Measurements from ENCODE around the gene ZFY. TPM values are rescaled to one million over a fixed set of nuclear protein-coding genes. Genes with fewer than 3 reads are reported as not detected.

ZFY gene
- total and polyA plus RNA-seq, 2 of the 13 experiments (the other 11 are each of a cell fraction or from before 2014, with no cell fraction given) = 3.3 to 17.1 TPM

- BruUV-seq (replicated peaks) = no TSS peak
These were observed 67.0 kb downstream of the ZFY start for GRCh38 chrY:3002190-3002589.

GRCh38 chrY:3002680-3003515, 67.7 kb downstream of the ZFY start:
- no peak overlapping the region for H3K27ac ChIP-seq (ENCODE audit: extremely low read length, insufficient read depth, low read length)
- peak overlapping the region; percentile 71 for H3K4me2 ChIP-seq (ENCODE audit: low read depth, low read length)
- no peaks in the 10 kb centered on the region for H4K20me1 ChIP-seq (ENCODE audit: insufficient read depth, low read length)
- DNase-seq (ENCODE audit: low spot score) (no peak), FAIRE-seq (no peak), ATAC-seq (peak; percentile 79)
- 2% methylated on average over 10 of the region's 15 CpGs for WGBS (ENCODE audit: low lambda C conversion rate)
- in situ Hi-C loops (cut with HindIII; ENCODE audit: extremely low pct_ligation_motif_present, low pct_unique_long_range_greater_than_20kb) (no loop called here), intact Hi-C loops (cut with micrococcal nuclease; ENCODE audit: unreplicated experiment) (no loop called here)
- peak overlapping the region; percentile 62; the same call in 1 of the 2 replicates for H3K9ac ChIP-seq (ENCODE audit: insufficient read depth, low read depth, low read length)
- H3K9me3 ChIP-seq (ENCODE audit: low read length) = no peaks in the 10 kb centered on the region
- H3K4me1 ChIP-seq (ENCODE audit: insufficient read depth, low read length) = peaks cover 29% of the 10 kb centered on the region
- H3K4me3 ChIP-seq (replicated peaks in 1 of 3; ENCODE audit: insufficient read depth in 1 of 3, low read depth in 2 of 3, low read length in 3 of 3) = peak overlapping the region; percentile 58 to 67 (median 64)
- ChIA-PET CTCF (ENCODE audit: low intra/inter-chr PET ratio, low total read pairs) (no interaction called here), POLR2A (no interaction called here)
- no peaks in the 10 kb centered on the region for H3K36me3 ChIP-seq (replicated peaks in 1 of 2; ENCODE audit: control insufficient read depth in 1 of 2, insufficient read depth in 2 of 2, low read length in 2 of 2)
- BruUV-seq (replicated peaks) = no TSS peak
- H3K27me3 ChIP-seq (ENCODE audit: control insufficient read depth in 1 of 2, insufficient read depth in 2 of 2, low read length in 2 of 2) = no peaks in the 10 kb centered on the region; a peak in 1 of 5 replicates
- H2AFZ ChIP-seq (ENCODE audit: low read length) = peak overlapping the region; percentile 94
- TF ChIP-seq SAP130 (CRISPR knock-in tag; IDR thresholded peaks at IDR 0.05; ENCODE audit: low read depth) = 0 out of 2 replicates have a peak, but pooled peaks have one; percentile 10
- no peak for TF ChIP-seq ZNF616 (CRISPR knock-in tag; IDR thresholded peaks at IDR 0.05; ENCODE audit: low read depth)
- H3K79me2 ChIP-seq (ENCODE audit: insufficient read depth, low read length) = no peaks in the 10 kb centered on the region

More at GRCh38 chrY:3002190-3002589, 67.0 kb downstream of the ZFY start:
- in situ Hi-C loops (cut with HindIII; ENCODE audit: extremely low pct_ligation_motif_present, low pct_unique_long_range_greater_than_20kb) (no loop called here), intact Hi-C loops (cut with micrococcal nuclease; ENCODE audit: unreplicated experiment) (no loop called here)
- Histone ChIP-seq H3K36me3 (replicated peaks in 1 of 2; ENCODE audit: control insufficient read depth in 1 of 2, insufficient read depth in 2 of 2, low read length in 2 of 2) (no peaks in the 10 kb centered on the region), H3K4me3 (replicated peaks in 1 of 3; ENCODE audit: insufficient read depth in 1 of 3, low read depth in 2 of 3, low read length in 3 of 3) (peak overlapping the region in 2 of 3 experiments; percentile 16 to 67; a peak in 1 of 6 replicates), H3K79me2 (ENCODE audit: insufficient read depth, low read length) (no peaks in the 10 kb centered on the region), H3K27ac (ENCODE audit: extremely low read length, insufficient read depth, low read length) (no peak overlapping the region), H3K9ac (ENCODE audit: insufficient read depth, low read depth, low read length) (no peak overlapping the region), H3K27me3 (ENCODE audit: control insufficient read depth in 1 of 2, insufficient read depth in 2 of 2, low read length in 2 of 2) (no peaks in the 10 kb centered on the region; a peak in 1 of 5 replicates), H3K4me1 (ENCODE audit: insufficient read depth, low read length) (peaks cover 29% of the 10 kb centered on the region), H2AFZ (ENCODE audit: low read length) (no peak overlapping the region), H4K20me1 (ENCODE audit: insufficient read depth, low read length) (no peaks in the 10 kb centered on the region), H3K4me2 (ENCODE audit: low read depth, low read length) (peak overlapping the region; percentile 71; the same call in 1 of the 2 replicates), H3K9me3 (ENCODE audit: low read length) (no peaks in the 10 kb centered on the region)
- no peak for DNase-seq (ENCODE audit: low spot score)
- peak; percentile 4 for FAIRE-seq
- peak; percentile 58 for ATAC-seq
- ChIA-PET CTCF (ENCODE audit: low intra/inter-chr PET ratio, low total read pairs) (no interaction called here), POLR2A (no interaction called here)
- TF ChIP-seq SATB2 (CRISPR knock-in tag; IDR thresholded peaks at IDR 0.05) (no peak), HNF4A (CRISPR knock-in tag; IDR thresholded peaks at IDR 0.05) (peak; percentile 32; the same call in 1 of the 2 replicates), ETS1 (CRISPR knock-in tag; IDR thresholded peaks at IDR 0.05) (no peak)

All from HepG2 (cell line).